Nephron progenitor cell (in vitro differentiated cells): ENCODE data around the gene NDOR1.

Experiments
- DNase-seq: peaks from one replicate; pipeline ENCODE4 v3.0.0; 2021
- H3K27ac Mint-ChIP-seq: 2 replicates; pipeline ENCODE4 v1.8.0; 2021; ENCODE audit warnings: mild to moderate bottlenecking, moderate library complexity, mixed read lengths
- H3K27me3 Mint-ChIP-seq: 2 replicates; pipeline ENCODE4 v1.8.0; 2021; ENCODE audit warnings: mild to moderate bottlenecking, low read depth, mixed read lengths; ENCODE audit not compliant: poor library complexity
- H3K36me3 Mint-ChIP-seq: 2 replicates; pipeline ENCODE4 v1.8.0; 2021; ENCODE audit warnings: low read depth, mixed read lengths
- H3K4me1 Mint-ChIP-seq: 2 replicates; pipeline ENCODE4 v1.8.0; 2021; ENCODE audit warnings: mixed read lengths
- H3K4me3 Mint-ChIP-seq: 2 replicates; pipeline ENCODE4 v1.8.0; 2021; ENCODE audit warnings: mild to moderate bottlenecking, moderate library complexity, mixed read lengths
- H3K9me3 Mint-ChIP-seq: 2 replicates; pipeline ENCODE4 v1.8.0; 2021; ENCODE audit warnings: mild to moderate bottlenecking, moderate library complexity, mixed read lengths
- TF ChIP-seq, protein P1 (sequence below): fragments of 200-600 bp; sonication (generic); IDR thresholded peaks from 2 replicates; pipeline ENCODE4 v1.5.0; 2021; ENCODE audit warnings: antibody characterized with exemption

The NDOR1 gene

DNA sequence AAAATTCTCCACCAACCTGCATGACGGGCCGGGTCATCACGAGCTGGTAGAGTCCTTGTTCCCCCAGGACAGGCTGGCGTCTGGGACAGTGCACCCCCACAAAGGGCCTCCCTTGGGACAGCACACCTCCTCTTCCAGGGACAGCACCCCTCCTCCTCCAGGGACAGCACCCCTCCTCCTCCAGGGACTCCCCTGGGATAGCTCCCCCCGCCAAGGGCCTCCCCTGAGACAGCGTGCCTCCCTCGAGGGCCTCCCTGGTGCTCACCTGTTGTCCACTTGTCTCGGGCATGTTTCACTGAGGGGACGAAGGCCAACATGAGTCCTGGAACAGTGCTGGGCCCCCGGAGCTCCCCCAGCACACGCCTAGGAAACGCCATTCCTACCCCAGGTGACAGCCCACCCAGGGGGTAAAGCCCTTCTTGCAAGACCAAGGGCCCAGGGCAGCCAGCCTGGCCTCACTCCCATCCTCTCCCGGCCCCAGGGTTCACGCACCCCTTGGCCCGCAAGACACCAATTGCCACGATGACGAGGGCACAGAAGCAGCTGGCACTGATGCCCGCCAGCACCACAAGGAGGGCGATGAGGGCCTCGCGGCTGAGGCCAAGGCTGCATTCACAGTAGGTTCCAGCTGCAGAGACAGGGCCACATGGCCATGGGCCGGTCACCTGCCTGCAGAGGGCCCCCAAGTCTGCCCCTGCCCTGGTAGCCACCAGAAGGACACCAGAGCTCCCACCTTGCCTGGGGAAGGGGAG is 34.2 kb upstream of the NDOR1 start:
- Mint-ChIP-seq H3K4me1 (no peaks in the 10 kb centered on the region), H3K27ac (no peak overlapping the region), H3K27me3 (peaks cover 91% of the 10 kb centered on the region), H3K36me3 (no peaks in the 10 kb centered on the region), H3K9me3 (no peaks in the 10 kb centered on the region), H3K4me3 (no peak overlapping the region)
- no peak for DNase-seq
- TF ChIP-seq, protein P1, sequence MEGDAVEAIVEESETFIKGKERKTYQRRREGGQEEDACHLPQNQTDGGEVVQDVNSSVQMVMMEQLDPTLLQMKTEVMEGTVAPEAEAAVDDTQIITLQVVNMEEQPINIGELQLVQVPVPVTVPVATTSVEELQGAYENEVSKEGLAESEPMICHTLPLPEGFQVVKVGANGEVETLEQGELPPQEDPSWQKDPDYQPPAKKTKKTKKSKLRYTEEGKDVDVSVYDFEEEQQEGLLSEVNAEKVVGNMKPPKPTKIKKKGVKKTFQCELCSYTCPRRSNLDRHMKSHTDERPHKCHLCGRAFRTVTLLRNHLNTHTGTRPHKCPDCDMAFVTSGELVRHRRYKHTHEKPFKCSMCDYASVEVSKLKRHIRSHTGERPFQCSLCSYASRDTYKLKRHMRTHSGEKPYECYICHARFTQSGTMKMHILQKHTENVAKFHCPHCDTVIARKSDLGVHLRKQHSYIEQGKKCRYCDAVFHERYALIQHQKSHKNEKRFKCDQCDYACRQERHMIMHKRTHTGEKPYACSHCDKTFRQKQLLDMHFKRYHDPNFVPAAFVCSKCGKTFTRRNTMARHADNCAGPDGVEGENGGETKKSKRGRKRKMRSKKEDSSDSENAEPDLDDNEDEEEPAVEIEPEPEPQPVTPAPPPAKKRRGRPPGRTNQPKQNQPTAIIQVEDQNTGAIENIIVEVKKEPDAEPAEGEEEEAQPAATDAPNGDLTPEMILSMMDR, result no peak

DNA sequence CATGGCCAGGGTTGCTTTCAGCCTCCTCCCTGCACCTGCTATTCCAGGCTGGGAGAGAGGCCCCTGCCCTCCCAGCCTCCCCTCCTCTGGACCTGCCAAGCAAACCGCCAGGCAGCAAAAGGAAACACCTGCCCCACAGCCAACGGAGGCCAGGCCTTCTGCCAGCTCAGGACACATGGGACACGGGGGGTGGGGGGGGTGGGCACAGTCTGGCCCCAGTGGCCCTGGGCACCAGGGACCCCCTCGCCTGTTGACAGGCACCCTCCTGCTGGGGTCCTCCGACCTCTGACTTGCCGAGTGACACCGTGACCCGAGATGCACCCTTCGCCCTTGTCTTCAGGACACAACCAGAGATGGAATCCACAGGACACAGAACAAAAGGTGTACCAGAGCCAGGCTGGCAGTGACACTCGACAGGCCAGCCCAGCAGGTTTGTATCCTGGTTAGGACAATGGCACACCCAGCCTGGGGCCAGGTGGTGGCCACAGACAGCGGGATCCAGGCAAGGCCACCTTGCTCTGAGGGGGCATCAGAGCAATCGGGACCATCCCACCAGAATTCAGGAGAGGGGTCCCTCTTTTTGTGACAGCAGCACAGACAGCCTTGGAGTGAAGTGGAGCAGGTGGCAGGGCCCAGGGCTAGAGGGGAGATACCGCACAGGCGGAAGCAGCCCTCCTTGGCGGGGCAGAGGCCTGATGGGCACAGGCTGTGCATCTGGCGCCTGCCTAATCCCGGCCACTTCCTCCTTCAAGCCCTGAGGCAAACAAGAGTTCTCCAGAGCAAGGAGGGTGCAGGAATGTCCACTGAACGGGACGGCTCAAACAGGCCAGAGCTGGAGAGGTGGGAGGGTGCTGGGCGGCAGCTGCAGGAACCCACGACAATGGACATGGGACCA is 32.4 kb upstream of the NDOR1 start:
- peaks cover 79% of the 10 kb centered on the region for H3K27me3 Mint-ChIP-seq

DNA sequence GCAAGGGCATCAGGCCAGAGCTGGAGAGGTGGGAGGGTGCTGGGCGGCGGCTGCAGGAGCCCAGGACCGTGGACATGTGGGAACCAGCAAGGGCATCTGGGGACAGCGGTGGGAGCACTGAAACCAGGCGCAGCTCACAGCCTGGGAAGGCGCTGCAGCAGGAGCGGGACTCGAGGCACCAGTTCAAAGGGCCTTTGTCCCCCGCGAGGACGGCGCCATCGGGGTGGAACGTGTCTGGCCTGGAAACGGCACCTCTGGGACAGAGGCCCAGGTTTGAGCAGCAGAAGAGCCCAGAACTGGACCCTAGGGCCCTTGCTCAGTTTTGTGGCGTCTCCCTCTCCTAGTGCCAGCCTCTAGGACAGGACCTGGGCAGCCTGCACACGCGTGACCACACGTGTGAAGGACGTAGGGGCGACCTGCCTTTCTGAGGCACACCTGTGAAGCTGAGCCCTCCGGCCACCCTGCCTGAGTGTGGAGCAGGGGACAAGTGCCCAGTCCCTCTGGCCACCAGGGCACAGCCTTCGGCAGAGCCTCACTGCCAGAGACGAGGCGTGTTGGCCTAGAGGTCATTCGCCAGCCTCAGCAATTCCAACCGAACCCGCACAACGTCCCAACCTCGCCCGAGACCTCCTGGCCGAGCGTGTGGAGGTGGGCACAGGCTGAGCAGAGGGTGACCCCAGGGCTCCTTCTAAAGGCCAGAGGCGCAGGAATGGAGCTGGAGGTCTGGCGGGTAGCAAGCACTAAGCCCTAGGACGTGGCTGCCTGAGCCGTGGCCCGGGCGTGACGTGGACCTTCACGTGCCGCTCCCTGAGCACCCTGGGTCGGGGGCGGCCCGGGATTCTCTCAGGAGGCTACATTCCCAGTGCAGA is 31.5 kb upstream of the NDOR1 start:
- DNase-seq, result no peak
- Mint-ChIP-seq H3K4me1 (no peaks in the 10 kb centered on the region), H3K27ac (no peak overlapping the region), H3K4me3 (no peak overlapping the region), H3K36me3 (peaks cover 6% of the 10 kb centered on the region), H3K27me3 (peaks cover 73% of the 10 kb centered on the region), H3K9me3 (no peaks in the 10 kb centered on the region)
- TF ChIP-seq, protein P1, result no peak

More for the DNA sequence above, 32.4 kb upstream of the NDOR1 start:
- no peak for DNase-seq
- no peaks in the 10 kb centered on the region for H3K4me1 Mint-ChIP-seq
- no peaks in the 10 kb centered on the region for H3K9me3 Mint-ChIP-seq
- H3K36me3 Mint-ChIP-seq, result peaks cover 6% of the 10 kb centered on the region
- TF ChIP-seq, protein P1, result no peak
- no peak overlapping the region for H3K4me3 Mint-ChIP-seq
- H3K27ac Mint-ChIP-seq, result no peak overlapping the region

DNA sequence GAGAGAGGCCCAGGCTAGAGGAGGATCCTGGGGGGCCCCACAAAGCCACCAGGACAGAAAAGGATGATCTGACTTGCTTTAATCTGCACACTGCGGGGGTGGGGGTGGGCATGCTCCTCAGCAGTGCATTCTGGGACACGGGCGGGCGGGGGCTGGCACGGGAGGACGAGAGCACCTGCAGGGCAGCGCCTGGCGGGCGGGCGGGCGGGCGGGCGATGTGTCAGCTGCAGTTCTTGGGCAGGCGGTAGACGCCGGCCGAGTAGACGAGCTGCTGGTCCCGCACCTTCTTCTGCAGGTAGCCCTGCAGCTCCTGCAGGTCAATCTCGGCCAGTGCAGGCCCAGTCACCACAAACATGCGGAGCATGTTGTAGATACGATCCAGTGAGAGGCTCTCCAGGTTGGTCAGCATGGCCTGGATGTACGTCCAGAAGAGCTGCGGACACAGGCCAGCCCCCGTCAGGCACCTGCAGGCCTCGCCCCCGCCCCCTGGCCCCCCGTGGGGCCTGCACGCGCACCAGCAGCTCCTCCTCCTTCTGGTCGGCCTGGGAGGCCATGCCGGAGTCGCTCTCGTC is 30.7 kb upstream of the NDOR1 start:
- no peak for DNase-seq
- no peak overlapping the region for H3K27ac Mint-ChIP-seq
- H3K4me3 Mint-ChIP-seq, result no peak overlapping the region
- peaks cover 69% of the 10 kb centered on the region for H3K27me3 Mint-ChIP-seq
- peaks cover 6% of the 10 kb centered on the region for H3K36me3 Mint-ChIP-seq
- no peaks in the 10 kb centered on the region for H3K9me3 Mint-ChIP-seq
- H3K4me1 Mint-ChIP-seq, result no peaks in the 10 kb centered on the region
- TF ChIP-seq, protein P1, result no peak

DNA sequence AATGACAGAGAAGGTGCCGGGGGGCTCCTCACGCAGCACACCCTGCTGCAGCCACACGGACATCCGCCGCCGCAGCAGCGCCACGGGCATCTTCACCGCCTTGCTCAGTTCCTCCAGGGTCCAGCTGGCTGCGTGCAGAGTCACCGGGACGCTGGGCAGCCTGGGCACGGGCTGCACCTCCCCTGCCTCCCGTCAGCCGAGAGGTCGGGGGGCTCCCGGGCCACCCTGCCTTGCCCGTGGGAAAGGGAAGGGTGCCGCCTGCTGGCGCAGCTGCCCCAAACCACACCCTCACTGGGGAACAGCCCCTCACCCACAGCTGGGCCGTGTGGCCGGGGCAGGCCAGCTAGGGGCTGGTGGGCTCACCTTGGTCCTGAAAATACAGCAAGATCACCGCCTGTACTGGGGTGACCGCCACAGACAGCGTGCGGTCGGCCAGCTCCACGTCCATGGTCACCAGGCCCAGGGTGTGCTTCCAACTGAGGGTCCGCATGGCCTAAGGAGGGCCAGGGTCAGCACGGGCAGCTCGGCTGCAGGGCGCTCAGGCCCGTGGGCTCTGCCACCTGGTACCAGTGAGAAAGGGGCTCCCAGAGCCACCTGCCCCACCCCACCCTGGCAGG is 30.0 kb upstream of the NDOR1 start:
- no peak for DNase-seq
- H3K36me3 Mint-ChIP-seq, result peaks cover 6% of the 10 kb centered on the region

More for the DNA sequence above, 30.0 kb upstream of the NDOR1 start:
- Mint-ChIP-seq H3K9me3 (no peaks in the 10 kb centered on the region), H3K4me3 (no peak overlapping the region), H3K27ac (no peak overlapping the region), H3K4me1 (no peaks in the 10 kb centered on the region), H3K27me3 (peaks cover 63% of the 10 kb centered on the region)
- TF ChIP-seq, protein P1, result no peak
